HEK293 (cell line): ENCODE data around the gene AFG1L.

Source experiments
- CTCF ChIA-PET: fragments of 350-600 bp; formaldehyde crosslinking; extraction: SDS; loops from one replicate; lab custom pipeline; 2021; ENCODE audit warnings: antibody characterized with exemption; lab: Yijun Ruan, JAX
- POLR2A ChIA-PET: fragments of 300-600 bp; formaldehyde crosslinking; extraction: SDS; loops from one replicate; lab custom pipeline; 2020; ENCODE audit warnings: antibody characterized with exemption, inconsistent platforms; lab: Yijun Ruan, JAX
- H3K27ac ChIP-seq: fragments of 200-500 bp; sonication (Bioruptor generic); 2 replicates; pipeline ENCODE4 v1.5.1; 2014; ENCODE audit warnings: low read depth, low read length, control low read depth, inconsistent platforms; ENCODE audit errors: extremely low read depth
- H3K36me3 ChIP-seq, 2 experiments: fragments of 200-500 bp in 1 of 2; sonication (Bioruptor generic) in 1 of 2; 1 replicate in 1 of 2; 2 replicates in 1 of 2; pipeline ENCODE4 v1.5.1; 2014 to 2017; ENCODE audit warnings: inconsistent platforms in 2 of 2, low read length in 2 of 2; ENCODE audit not compliant: control insufficient read depth in 2 of 2, insufficient read depth in 1 of 2
- H3K4me1 ChIP-seq: fragments of 200-500 bp; sonication (Bioruptor generic); 2 replicates; pipeline ENCODE4 v1.5.1; 2014; ENCODE audit warnings: mild to moderate bottlenecking, low read length, inconsistent platforms; ENCODE audit not compliant: control insufficient read depth, insufficient read depth
- H3K4me3 ChIP-seq: 2 replicates; pipeline ENCODE4 v1.5.1; 2011; ENCODE audit warnings: low read depth, mild to moderate bottlenecking, control low read depth, low read length, moderate library complexity
- H3K9me3 ChIP-seq: fragments of 200-500 bp; sonication (Bioruptor generic); 2 replicates; pipeline ENCODE4 v1.5.1; 2014; ENCODE audit warnings: low read depth, low read length, inconsistent platforms; ENCODE audit not compliant: control insufficient read depth, insufficient read depth
- FEZF1 ChIP-seq: fragments of 450-650 bp; formaldehyde crosslinking; IDR thresholded peaks from 2 replicates; pipeline ENCODE4 v1.5.1; 2016; ENCODE audit warnings: missing biosample characterization, missing genetic modification characterization
- HOXA7 ChIP-seq: sonication (generic); formaldehyde crosslinking; IDR thresholded peaks from 2 replicates; pipeline ENCODE4 v1.8.1; 2022; ENCODE audit warnings: missing genetic modification reagents, borderline replicate concordance
- PRDM4 ChIP-seq: fragments of 450-650 bp; formaldehyde crosslinking; IDR thresholded peaks from 2 replicates; pipeline ENCODE4 v1.5.1; 2017; ENCODE audit warnings: missing biosample characterization, missing genetic modification characterization
- REPIN1 ChIP-seq: fragments of 450-650 bp; formaldehyde crosslinking; IDR thresholded peaks from 2 replicates; pipeline ENCODE4 v1.5.1; 2017; ENCODE audit warnings: missing biosample characterization, missing genetic modification characterization, low read depth
- SCRT1 ChIP-seq: fragments of 450-650 bp; formaldehyde crosslinking; IDR thresholded peaks from 2 replicates; pipeline ENCODE4 v1.5.1; 2016; ENCODE audit warnings: missing biosample characterization, missing genetic modification characterization, borderline replicate concordance
- YY2 ChIP-seq: fragments of 450-650 bp; formaldehyde crosslinking; IDR thresholded peaks from 2 replicates; pipeline ENCODE4 v1.5.1; 2016; ENCODE audit warnings: missing biosample characterization, missing genetic modification characterization
- ZBTB49 ChIP-seq: fragments of 450-650 bp; formaldehyde crosslinking; IDR thresholded peaks from 2 replicates; pipeline ENCODE4 v1.5.1; 2016; ENCODE audit warnings: missing biosample characterization, missing genetic modification characterization, low read depth
- ZBTB6 ChIP-seq: fragments of 450-650 bp; formaldehyde crosslinking; IDR thresholded peaks from 2 replicates; pipeline ENCODE4 v1.5.1; 2017; ENCODE audit warnings: missing biosample characterization, missing genetic modification characterization
- ZBTB8A ChIP-seq: fragments of 450-650 bp; formaldehyde crosslinking; IDR thresholded peaks from 2 replicates; pipeline ENCODE4 v1.5.1; 2016; ENCODE audit warnings: missing biosample characterization, missing genetic modification characterization
- ZFP3 ChIP-seq: fragments of 450-650 bp; formaldehyde crosslinking; IDR thresholded peaks from 2 replicates; pipeline ENCODE4 v1.5.1; 2016; ENCODE audit warnings: low read depth, missing biosample characterization, missing genetic modification characterization
- ZFP69B ChIP-seq: fragments of 450-650 bp; formaldehyde crosslinking; IDR thresholded peaks from 2 replicates; pipeline ENCODE4 v1.5.1; 2016; ENCODE audit warnings: missing biosample characterization, missing genetic modification characterization
- ZNF155 ChIP-seq: fragments of 450-650 bp; formaldehyde crosslinking; IDR thresholded peaks from 2 replicates; pipeline ENCODE4 v1.5.1; 2016; ENCODE audit warnings: missing biosample characterization, missing genetic modification characterization
- ZNF169 ChIP-seq: fragments of 450-650 bp; formaldehyde crosslinking; IDR thresholded peaks from 2 replicates; pipeline ENCODE4 v1.5.1; 2016; ENCODE audit warnings: missing biosample characterization, missing genetic modification characterization
- ZNF324 ChIP-seq: fragments of 450-650 bp; formaldehyde crosslinking; IDR thresholded peaks from 2 replicates; pipeline ENCODE4 v1.5.1; 2016; ENCODE audit warnings: missing biosample characterization, missing genetic modification characterization
- ZNF416 ChIP-seq: fragments of 450-650 bp; formaldehyde crosslinking; IDR thresholded peaks from 2 replicates; pipeline ENCODE4 v1.5.1; 2016; ENCODE audit warnings: missing biosample characterization, missing genetic modification characterization
- ZNF433 ChIP-seq: fragments of 450-650 bp; formaldehyde crosslinking; IDR thresholded peaks from 2 replicates; pipeline ENCODE4 v1.5.1; 2016; ENCODE audit warnings: missing biosample characterization, missing genetic modification characterization, low read depth
- ZNF48 ChIP-seq: fragments of 450-650 bp; formaldehyde crosslinking; IDR thresholded peaks from 2 replicates; pipeline ENCODE4 v1.5.1; 2016; ENCODE audit warnings: missing biosample characterization, missing genetic modification characterization
- ZNF558 ChIP-seq: fragments of 450-650 bp; formaldehyde crosslinking; IDR thresholded peaks from 2 replicates; pipeline ENCODE4 v1.5.1; 2016; ENCODE audit warnings: missing biosample characterization, missing genetic modification characterization
- ZNF639 ChIP-seq: fragments of 450-650 bp; formaldehyde crosslinking; IDR thresholded peaks from 2 replicates; pipeline ENCODE4 v1.5.1; 2016; ENCODE audit warnings: missing biosample characterization, missing genetic modification characterization
- ZNF692 ChIP-seq: fragments of 450-650 bp; formaldehyde crosslinking; IDR thresholded peaks from 2 replicates; pipeline ENCODE4 v1.5.1; 2016; ENCODE audit warnings: missing biosample characterization, missing genetic modification characterization
- ZNF707 ChIP-seq: fragments of 450-650 bp; formaldehyde crosslinking; IDR thresholded peaks from 2 replicates; pipeline ENCODE4 v1.5.1; 2016; ENCODE audit warnings: missing biosample characterization, missing genetic modification characterization
- ZNF76 ChIP-seq: fragments of 450-650 bp; formaldehyde crosslinking; IDR thresholded peaks from 2 replicates; pipeline ENCODE4; 2016; ENCODE audit warnings: low read depth, missing biosample characterization, missing genetic modification characterization, borderline replicate concordance
- ZNF777 ChIP-seq: fragments of 450-650 bp; formaldehyde crosslinking; IDR thresholded peaks from 2 replicates; pipeline ENCODE4 v1.5.1; 2017; ENCODE audit warnings: missing biosample characterization, missing genetic modification characterization, borderline replicate concordance

The AFG1L gene

GRCh38 chr6:108452711-108453195, 157.9 kb downstream of the AFG1L start (continued):
- TF ChIP-seq ZNF76 (tag by site-specific recombination): no peak
- no peak for TF ChIP-seq ZBTB6
- TF ChIP-seq ZNF155: no peak
- TF ChIP-seq ZNF324 (tag by site-specific recombination): no peak
- TF ChIP-seq ZBTB8A (tag by site-specific recombination): no peak

- ChIA-PET POLR2A (no interaction called here), CTCF (interaction anchor here (0.6 to 1.2 kb wide), 4 partner anchors 17 to 1374 kb away, joined by 3 to 4 read pairs (median 3); no protein-coding TSS in a partner anchor)
- H3K36me3 ChIP-seq: no peaks in the 10 kb centered on the region
- H3K4me1 ChIP-seq: no peaks in the 10 kb centered on the region
- TF ChIP-seq ZBTB49 (tag by site-specific recombination) (no peak), ZNF707 (tag by site-specific recombination) (no peak), ZNF169 (no peak), ZFP3 (no peak), ZNF558 (tag by site-specific recombination) (no peak), HOXA7 (CRISPR knock-in tag) (no peak), ZNF433 (tag by site-specific recombination) (no peak), FEZF1 (tag by site-specific recombination) (no peak), YY2 (no peak), ZNF639 (tag by site-specific recombination) (no peak), SCRT1 (no peak), PRDM4 (tag by site-specific recombination) (no peak), ZNF692 (no peak), ZNF48 (no peak), REPIN1 (tag by site-specific recombination) (no peak), ZFP69B (tag by site-specific recombination) (no peak), ZNF416 (tag by site-specific recombination) (no peak), ZNF777 (tag by site-specific recombination) (no peak)
- no peak overlapping the region for H3K27ac ChIP-seq
- no peaks in the 10 kb centered on the region for H3K9me3 ChIP-seq
- H3K4me3 ChIP-seq: no peak overlapping the region
Observed at GRCh38 chr6:108453601-108454185, 158.8 kb downstream of the AFG1L start.
